ENCODE results near the gene FAM107B. TPM values are rescaled to one million over a fixed set of nuclear protein-coding genes. Genes with fewer than 3 reads are reported as not detected.
A peak's percentile ranks its signal among the peaks of the same experiment; 100 is the strongest.

FAM107B gene
- total RNA-seq, 1 experiment from 2014 or later, result 41.3 TPM

GRCh38 chr10:14700546-14700945 is 74.2 kb downstream of the FAM107B start:
- BruUV-seq (replicated peaks), result no TSS peak
- intact Hi-C loops (cut with micrococcal nuclease), result no loop called here
- Mint-ChIP-seq H3K27me3 (ENCODE audit: insufficient read depth, unreplicated experiment) (no peaks in the 10 kb centered on the region), H3K4me1 (ENCODE audit: insufficient read depth, unreplicated experiment) (no peaks in the 10 kb centered on the region), H3K36me3 (ENCODE audit: insufficient read depth, unreplicated experiment) (peaks cover 6% of the 10 kb centered on the region), H3K9me3 (ENCODE audit: unreplicated experiment) (no peaks in the 10 kb centered on the region), H3K27ac (ENCODE audit: low read depth, unreplicated experiment) (no peak overlapping the region), H3K4me3 (ENCODE audit: unreplicated experiment) (no peak overlapping the region)
- TF ChIP-seq, protein P1, sequence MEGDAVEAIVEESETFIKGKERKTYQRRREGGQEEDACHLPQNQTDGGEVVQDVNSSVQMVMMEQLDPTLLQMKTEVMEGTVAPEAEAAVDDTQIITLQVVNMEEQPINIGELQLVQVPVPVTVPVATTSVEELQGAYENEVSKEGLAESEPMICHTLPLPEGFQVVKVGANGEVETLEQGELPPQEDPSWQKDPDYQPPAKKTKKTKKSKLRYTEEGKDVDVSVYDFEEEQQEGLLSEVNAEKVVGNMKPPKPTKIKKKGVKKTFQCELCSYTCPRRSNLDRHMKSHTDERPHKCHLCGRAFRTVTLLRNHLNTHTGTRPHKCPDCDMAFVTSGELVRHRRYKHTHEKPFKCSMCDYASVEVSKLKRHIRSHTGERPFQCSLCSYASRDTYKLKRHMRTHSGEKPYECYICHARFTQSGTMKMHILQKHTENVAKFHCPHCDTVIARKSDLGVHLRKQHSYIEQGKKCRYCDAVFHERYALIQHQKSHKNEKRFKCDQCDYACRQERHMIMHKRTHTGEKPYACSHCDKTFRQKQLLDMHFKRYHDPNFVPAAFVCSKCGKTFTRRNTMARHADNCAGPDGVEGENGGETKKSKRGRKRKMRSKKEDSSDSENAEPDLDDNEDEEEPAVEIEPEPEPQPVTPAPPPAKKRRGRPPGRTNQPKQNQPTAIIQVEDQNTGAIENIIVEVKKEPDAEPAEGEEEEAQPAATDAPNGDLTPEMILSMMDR (IDR thresholded peaks at IDR 0.05; ENCODE audit: unreplicated experiment), result no peak
- DNase-seq (ENCODE audit: unreplicated experiment), result no peak
- ChIA-PET POLR2A (no interaction called here), CTCF (interaction anchor here (0.6 to 0.8 kb wide), 5 partner anchors 9 to 471 kb away, joined by 3 to 4 read pairs (median 3); no protein-coding TSS in a partner anchor)

GRCh38 chr10:14699482-14699881 is 75.2 kb downstream of the FAM107B start:
- Mint-ChIP-seq H3K36me3 (ENCODE audit: insufficient read depth, unreplicated experiment) (peaks cover 6% of the 10 kb centered on the region), H3K9me3 (ENCODE audit: unreplicated experiment) (no peaks in the 10 kb centered on the region), H3K4me1 (ENCODE audit: insufficient read depth, unreplicated experiment) (no peaks in the 10 kb centered on the region), H3K27me3 (ENCODE audit: insufficient read depth, unreplicated experiment) (no peaks in the 10 kb centered on the region), H3K27ac (ENCODE audit: low read depth, unreplicated experiment) (no peak overlapping the region), H3K4me3 (ENCODE audit: unreplicated experiment) (no peak overlapping the region)
- no peak for DNase-seq (ENCODE audit: unreplicated experiment)
- BruUV-seq (replicated peaks), result no TSS peak
- intact Hi-C loops (cut with micrococcal nuclease), result no loop called here
- ChIA-PET POLR2A (no interaction called here), CTCF (interaction anchor here (0.5 kb wide), 1 partner anchor 912 kb away, joined by 3 read pairs; no protein-coding TSS in a partner anchor)
- TF ChIP-seq, protein P1 (IDR thresholded peaks at IDR 0.05; ENCODE audit: unreplicated experiment), result no peak

DNA sequence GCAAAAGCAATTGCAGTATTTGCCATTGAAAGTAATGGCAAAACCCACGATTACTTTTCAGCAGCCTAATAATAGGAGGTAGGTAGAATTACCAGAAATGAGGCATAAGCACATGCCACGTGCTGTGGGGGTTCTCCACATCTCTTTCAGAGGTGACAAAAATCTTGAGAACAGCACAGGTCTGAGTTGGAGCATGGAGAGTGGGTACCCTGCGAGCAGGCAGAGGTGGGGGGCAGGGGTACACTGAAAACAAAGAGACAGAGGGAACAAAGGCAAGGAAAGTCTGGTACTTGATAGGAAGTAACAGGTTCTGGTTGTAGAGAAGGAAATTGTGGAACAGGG is 75.9 kb downstream of the FAM107B start:
- ChIA-PET CTCF (no interaction called here), POLR2A (interaction anchor here (0.8 kb wide), 1 partner anchor 12 kb away, joined by 5 read pairs; no protein-coding TSS in a partner anchor)
- Mint-ChIP-seq H3K27ac (ENCODE audit: low read depth, unreplicated experiment) (no peak overlapping the region), H3K36me3 (ENCODE audit: insufficient read depth, unreplicated experiment) (peaks cover 6% of the 10 kb centered on the region), H3K27me3 (ENCODE audit: insufficient read depth, unreplicated experiment) (no peaks in the 10 kb centered on the region), H3K4me3 (ENCODE audit: unreplicated experiment) (no peak overlapping the region), H3K9me3 (ENCODE audit: unreplicated experiment) (no peaks in the 10 kb centered on the region), H3K4me1 (ENCODE audit: insufficient read depth, unreplicated experiment) (no peaks in the 10 kb centered on the region)
- BruUV-seq (replicated peaks), result no TSS peak
- TF ChIP-seq, protein P1 (IDR thresholded peaks at IDR 0.05; ENCODE audit: unreplicated experiment), result no peak
- no peak for DNase-seq (ENCODE audit: unreplicated experiment)
- intact Hi-C loops (cut with micrococcal nuclease), result no loop called here

DNA sequence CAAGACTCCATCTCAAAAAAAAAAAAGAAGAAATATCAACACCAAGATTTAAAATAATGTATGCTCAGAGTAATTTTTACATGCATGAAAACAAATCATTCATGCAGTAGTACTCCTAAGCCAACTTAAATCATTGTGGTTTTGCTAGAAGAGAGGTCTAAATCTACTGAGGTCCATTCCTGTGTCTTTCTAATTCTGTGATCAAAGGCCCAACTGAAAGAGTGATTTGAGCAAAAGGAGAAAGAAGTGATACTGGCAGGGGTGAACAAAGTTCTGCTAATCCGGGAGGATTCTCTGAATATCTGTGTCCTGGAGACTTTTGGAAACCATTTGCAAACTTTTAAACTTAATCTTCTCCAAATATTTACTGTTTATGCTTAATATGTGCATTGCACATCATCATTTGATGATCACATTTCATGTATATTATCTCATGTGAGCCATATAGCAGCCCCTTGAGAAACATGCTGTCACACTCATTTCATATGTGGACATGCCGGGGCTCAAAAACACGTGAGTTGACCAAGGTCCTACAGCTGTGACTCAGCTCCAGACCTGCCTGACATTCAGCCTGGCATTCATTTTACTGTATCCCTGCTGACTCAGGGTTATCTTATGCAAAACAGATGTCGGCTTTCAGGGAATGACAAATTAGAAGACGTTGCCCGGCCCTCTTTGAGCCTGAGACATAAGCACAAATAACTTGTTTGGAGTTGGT is 76.4 kb downstream of the FAM107B start:
- intact Hi-C loops (cut with micrococcal nuclease), result no loop called here
- POLR2A ChIA-PET, result interaction anchor here (0.8 kb wide), 1 partner anchor 13 kb away, joined by 5 read pairs; no protein-coding TSS in a partner anchor
- Mint-ChIP-seq H3K4me1 (ENCODE audit: insufficient read depth, unreplicated experiment) (no peaks in the 10 kb centered on the region), H3K27me3 (ENCODE audit: insufficient read depth, unreplicated experiment) (no peaks in the 10 kb centered on the region), H3K27ac (ENCODE audit: low read depth, unreplicated experiment) (no peak overlapping the region), H3K4me3 (ENCODE audit: unreplicated experiment) (no peak overlapping the region), H3K9me3 (ENCODE audit: unreplicated experiment) (no peaks in the 10 kb centered on the region), H3K36me3 (ENCODE audit: insufficient read depth, unreplicated experiment) (peaks cover 6% of the 10 kb centered on the region)
- CTCF ChIA-PET, result interaction anchor here (0.6 to 1.4 kb wide), 2 partner anchors 11 to 255 kb away, joined by 3 to 4 read pairs; no protein-coding TSS in a partner anchor
- BruUV-seq (replicated peaks), result no TSS peak
- peak; percentile 55 for DNase-seq (ENCODE audit: unreplicated experiment)
- TF ChIP-seq, protein P1 (IDR thresholded peaks at IDR 0.05; ENCODE audit: unreplicated experiment), result no peak
